Measurements from ENCODE around the gene TMEM41A.

TMEM41A gene

GRCh38 chr3:185498503-185499396 lies at the start of gene TMEM41A:
Gene TMEM41A (minus strand): TSS chr3:185499035. CDS start chr3:185498961, 74 bp downstream.
- in situ Hi-C loops (cut with MboI; ENCODE audit: low sequenced_read_pairs) = no loop called here

GRCh38 chr3:185540695-185541094 lies 41.9 kb upstream of the TMEM41A start:
- in situ Hi-C loops (cut with MboI; ENCODE audit: low sequenced_read_pairs) = no loop called here

GRCh38 chr3:185539934-185540333 lies 41.1 kb upstream of the TMEM41A start:
- in situ Hi-C loops (cut with MboI; ENCODE audit: low sequenced_read_pairs) = no loop called here

- in situ Hi-C loops (cut with MboI; ENCODE audit: low sequenced_read_pairs) = no loop called here
These were observed 38.6 kb upstream of the TMEM41A start for GRCh38 chr3:185537369-185537970.

GRCh38 chr3:185534511-185534910 lies 35.7 kb upstream of the TMEM41A start:
- in situ Hi-C loops (cut with MboI; ENCODE audit: low sequenced_read_pairs) = no loop called here

GRCh38 chr3:185532901-185533300 lies 34.1 kb upstream of the TMEM41A start:
- in situ Hi-C loops (cut with MboI; ENCODE audit: low sequenced_read_pairs) = no loop called here

- in situ Hi-C loops (cut with MboI; ENCODE audit: low sequenced_read_pairs) = no loop called here
These were observed 32.0 kb upstream of the TMEM41A start for GRCh38 chr3:185530856-185531255.

- in situ Hi-C loops (cut with MboI; ENCODE audit: low sequenced_read_pairs) = no loop called here
These were observed 29.7 kb upstream of the TMEM41A start for GRCh38 chr3:185528532-185528931.

- in situ Hi-C loops (cut with MboI; ENCODE audit: low sequenced_read_pairs) = no loop called here
These were observed 28.5 kb upstream of the TMEM41A start for GRCh38 chr3:185527364-185527763.

GRCh38 chr3:185526349-185526951 lies 27.6 kb upstream of the TMEM41A start:
- in situ Hi-C loops (cut with MboI; ENCODE audit: low sequenced_read_pairs) = no loop called here

GRCh38 chr3:185521349-185522138 lies 22.7 kb upstream of the TMEM41A start:
- in situ Hi-C loops (cut with MboI; ENCODE audit: low sequenced_read_pairs) = no loop called here

- in situ Hi-C loops (cut with MboI; ENCODE audit: low sequenced_read_pairs) = no loop called here
These were observed 20.2 kb upstream of the TMEM41A start for GRCh38 chr3:185519021-185519420.

- in situ Hi-C loops (cut with MboI; ENCODE audit: low sequenced_read_pairs) = no loop called here
These were observed 18.7 kb upstream of the TMEM41A start for GRCh38 chr3:185517387-185518130.

- in situ Hi-C loops (cut with MboI; ENCODE audit: low sequenced_read_pairs) = no loop called here
These were observed 12.9 kb upstream of the TMEM41A start for GRCh38 chr3:185511711-185512110.

GRCh38 chr3:185508335-185508991 lies 9.6 kb upstream of the TMEM41A start:
- in situ Hi-C loops (cut with MboI; ENCODE audit: low sequenced_read_pairs) = no loop called here

GRCh38 chr3:185507883-185508282 lies 9.0 kb upstream of the TMEM41A start:
- in situ Hi-C loops (cut with MboI; ENCODE audit: low sequenced_read_pairs) = no loop called here

GRCh38 chr3:185504636-185505035 lies 5.8 kb upstream of the TMEM41A start:
- in situ Hi-C loops (cut with MboI; ENCODE audit: low sequenced_read_pairs) = no loop called here

- in situ Hi-C loops (cut with MboI; ENCODE audit: low sequenced_read_pairs) = no loop called here
These were observed 4.7 kb upstream of the TMEM41A start for GRCh38 chr3:185503521-185503920.

GRCh38 chr3:185502987-185503386 lies 4.2 kb upstream of the TMEM41A start:
- in situ Hi-C loops (cut with MboI; ENCODE audit: low sequenced_read_pairs) = no loop called here

GRCh38 chr3:185490241-185490640 lies 8.6 kb downstream of the TMEM41A start:
- in situ Hi-C loops (cut with MboI; ENCODE audit: low sequenced_read_pairs) = no loop called here
